ENCODE results near the gene ZNF423.

ZNF423 gene

GRCh38 chr16:49502136-49502881 is 353.6 kb downstream of the ZNF423 start:
- H3K27ac ChIP-seq (ENCODE audit: low read depth in 2 of 2, low read length in 2 of 2), result no peak overlapping the region
- H3K36me3 ChIP-seq (ENCODE audit: control insufficient read depth in 2 of 2, insufficient read depth in 2 of 2, low read length in 2 of 2), result no peaks in the 10 kb centered on the region
- H3K9ac ChIP-seq (ENCODE audit: low read depth in 1 of 2, low read length in 2 of 2), result no peak overlapping the region
- no peak overlapping the region for H3K4me3 ChIP-seq (ENCODE audit: low read length in 2 of 2)
- H3K27me3 ChIP-seq (ENCODE audit: control insufficient read depth in 2 of 2, insufficient read depth in 2 of 2, low read length in 2 of 2), result no peaks in the 10 kb centered on the region
- H3K9me3 ChIP-seq (ENCODE audit: control insufficient read depth in 2 of 2, low read length in 2 of 2), result no peaks in the 10 kb centered on the region
- no peaks in the 10 kb centered on the region for H3K4me1 ChIP-seq (ENCODE audit: control insufficient read depth in 2 of 2, insufficient read depth in 2 of 2, low read length in 2 of 2)

GRCh38 chr16:49499869-49500610 is 355.9 kb downstream of the ZNF423 start:
- no peak overlapping the region for H3K4me3 ChIP-seq (ENCODE audit: low read length in 2 of 2)
- no peaks in the 10 kb centered on the region for H3K36me3 ChIP-seq (ENCODE audit: control insufficient read depth in 2 of 2, insufficient read depth in 2 of 2, low read length in 2 of 2)
- H3K27ac ChIP-seq (ENCODE audit: low read depth in 2 of 2, low read length in 2 of 2), result no peak overlapping the region
- H3K9ac ChIP-seq (ENCODE audit: low read depth in 1 of 2, low read length in 2 of 2), result no peak overlapping the region
- H3K4me1 ChIP-seq (ENCODE audit: control insufficient read depth in 2 of 2, insufficient read depth in 2 of 2, low read length in 2 of 2), result no peaks in the 10 kb centered on the region
- H3K9me3 ChIP-seq (ENCODE audit: control insufficient read depth in 2 of 2, low read length in 2 of 2), result no peaks in the 10 kb centered on the region
- no peaks in the 10 kb centered on the region for H3K27me3 ChIP-seq (ENCODE audit: control insufficient read depth in 2 of 2, insufficient read depth in 2 of 2, low read length in 2 of 2)

DNA sequence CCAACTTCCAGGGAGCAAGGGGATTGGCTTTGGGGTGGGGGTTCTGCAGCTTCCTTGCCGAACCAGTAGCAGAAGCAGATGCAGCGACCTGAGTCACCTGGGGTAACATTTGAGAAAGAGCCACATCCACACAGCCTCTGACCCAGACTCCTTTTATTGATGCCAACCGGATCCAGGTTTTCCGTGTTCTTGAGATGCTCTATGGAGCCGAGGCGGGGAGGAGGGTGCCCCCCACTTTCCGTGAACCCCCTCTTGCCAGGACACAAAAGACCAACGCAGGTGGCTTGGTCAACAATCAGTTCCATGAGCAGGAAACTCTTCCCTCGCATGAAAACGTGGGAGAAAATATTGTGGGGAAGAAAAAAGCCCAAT is 356.5 kb downstream of the ZNF423 start:
- Histone ChIP-seq H3K9ac (ENCODE audit: low read depth in 1 of 2, low read length in 2 of 2) (no peak overlapping the region), H3K36me3 (ENCODE audit: control insufficient read depth in 2 of 2, insufficient read depth in 2 of 2, low read length in 2 of 2) (no peaks in the 10 kb centered on the region), H3K4me1 (ENCODE audit: control insufficient read depth in 2 of 2, insufficient read depth in 2 of 2, low read length in 2 of 2) (no peaks in the 10 kb centered on the region), H3K4me3 (ENCODE audit: low read length in 2 of 2) (no peak overlapping the region), H3K27ac (ENCODE audit: low read depth in 2 of 2, low read length in 2 of 2) (no peak overlapping the region), H3K9me3 (ENCODE audit: control insufficient read depth in 2 of 2, low read length in 2 of 2) (no peaks in the 10 kb centered on the region), H3K27me3 (ENCODE audit: control insufficient read depth in 2 of 2, insufficient read depth in 2 of 2, low read length in 2 of 2) (no peaks in the 10 kb centered on the region)

GRCh38 chr16:49498666-49499413 is 357.1 kb downstream of the ZNF423 start:
- no peak overlapping the region for H3K9ac ChIP-seq (ENCODE audit: low read depth in 1 of 2, low read length in 2 of 2)
- no peaks in the 10 kb centered on the region for H3K9me3 ChIP-seq (ENCODE audit: control insufficient read depth in 2 of 2, low read length in 2 of 2)

GRCh38 chr16:49498264-49498663 is 357.6 kb downstream of the ZNF423 start:
- Histone ChIP-seq H3K27ac (ENCODE audit: low read depth in 2 of 2, low read length in 2 of 2) (no peak overlapping the region), H3K9ac (ENCODE audit: low read depth in 1 of 2, low read length in 2 of 2) (no peak overlapping the region), H3K9me3 (ENCODE audit: control insufficient read depth in 2 of 2, low read length in 2 of 2) (no peaks in the 10 kb centered on the region), H3K36me3 (ENCODE audit: control insufficient read depth in 2 of 2, insufficient read depth in 2 of 2, low read length in 2 of 2) (no peaks in the 10 kb centered on the region), H3K27me3 (ENCODE audit: control insufficient read depth in 2 of 2, insufficient read depth in 2 of 2, low read length in 2 of 2) (no peaks in the 10 kb centered on the region), H3K4me3 (ENCODE audit: low read length in 2 of 2) (no peak overlapping the region), H3K4me1 (ENCODE audit: control insufficient read depth in 2 of 2, insufficient read depth in 2 of 2, low read length in 2 of 2) (no peaks in the 10 kb centered on the region)

More at GRCh38 chr16:49498666-49499413, 357.1 kb downstream of the ZNF423 start:
- Histone ChIP-seq H3K27me3 (ENCODE audit: control insufficient read depth in 2 of 2, insufficient read depth in 2 of 2, low read length in 2 of 2) (no peaks in the 10 kb centered on the region), H3K27ac (ENCODE audit: low read depth in 2 of 2, low read length in 2 of 2) (no peak overlapping the region), H3K4me3 (ENCODE audit: low read length in 2 of 2) (no peak overlapping the region), H3K36me3 (ENCODE audit: control insufficient read depth in 2 of 2, insufficient read depth in 2 of 2, low read length in 2 of 2) (no peaks in the 10 kb centered on the region), H3K4me1 (ENCODE audit: control insufficient read depth in 2 of 2, insufficient read depth in 2 of 2, low read length in 2 of 2) (no peaks in the 10 kb centered on the region)

DNA sequence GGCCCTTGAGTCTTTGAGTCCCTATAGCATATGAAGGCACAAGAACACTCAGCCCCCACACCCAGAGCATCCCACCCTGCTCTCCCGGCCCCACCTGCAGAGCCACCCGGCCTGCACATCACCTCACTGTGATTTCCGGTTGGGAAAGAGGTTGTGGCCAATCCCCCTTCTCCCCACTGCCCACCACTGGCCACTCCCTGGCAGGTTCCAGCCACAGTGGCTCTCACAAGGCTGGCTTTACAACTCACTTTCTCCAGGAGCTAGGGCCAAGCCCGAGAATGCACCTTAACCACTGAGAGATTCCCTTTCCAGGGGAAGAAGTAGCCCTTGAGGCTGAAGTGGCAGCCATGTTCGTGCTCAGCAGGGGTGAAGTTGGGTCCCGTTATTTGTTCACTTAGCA is 358.4 kb downstream of the ZNF423 start:
- Histone ChIP-seq H3K27me3 (ENCODE audit: control insufficient read depth in 2 of 2, insufficient read depth in 2 of 2, low read length in 2 of 2) (no peaks in the 10 kb centered on the region), H3K4me1 (ENCODE audit: control insufficient read depth in 2 of 2, insufficient read depth in 2 of 2, low read length in 2 of 2) (no peaks in the 10 kb centered on the region), H3K4me3 (ENCODE audit: low read length in 2 of 2) (no peak overlapping the region), H3K36me3 (ENCODE audit: control insufficient read depth in 2 of 2, insufficient read depth in 2 of 2, low read length in 2 of 2) (no peaks in the 10 kb centered on the region), H3K9ac (ENCODE audit: low read depth in 1 of 2, low read length in 2 of 2) (no peak overlapping the region), H3K9me3 (ENCODE audit: control insufficient read depth in 2 of 2, low read length in 2 of 2) (no peaks in the 10 kb centered on the region), H3K27ac (ENCODE audit: low read depth in 2 of 2, low read length in 2 of 2) (no peak overlapping the region)

DNA sequence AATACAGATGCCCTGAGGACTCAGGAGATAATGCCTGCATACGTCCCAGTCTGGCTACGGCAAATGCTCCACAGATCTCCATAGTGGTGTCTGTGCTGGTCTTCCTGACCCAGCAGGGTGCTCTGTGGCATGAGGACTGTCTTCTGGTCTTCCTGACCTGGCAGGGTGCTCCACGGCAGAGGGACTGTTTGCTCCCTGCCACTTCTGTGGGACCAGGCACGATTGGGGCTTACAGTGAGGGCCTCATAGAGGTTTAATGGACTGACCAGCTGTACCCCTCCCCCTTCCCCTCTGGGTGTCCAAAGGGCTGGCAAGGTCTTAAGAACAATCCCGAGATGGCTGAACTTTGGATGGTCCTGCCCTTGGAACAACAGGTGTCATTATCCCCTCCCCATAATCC is 359.3 kb downstream of the ZNF423 start:
- no peak overlapping the region for H3K4me3 ChIP-seq (ENCODE audit: low read length in 2 of 2)
- no peaks in the 10 kb centered on the region for H3K27me3 ChIP-seq (ENCODE audit: control insufficient read depth in 2 of 2, insufficient read depth in 2 of 2, low read length in 2 of 2)
- no peaks in the 10 kb centered on the region for H3K36me3 ChIP-seq (ENCODE audit: control insufficient read depth in 2 of 2, insufficient read depth in 2 of 2, low read length in 2 of 2)
- H3K9me3 ChIP-seq (ENCODE audit: control insufficient read depth in 2 of 2, low read length in 2 of 2), result no peaks in the 10 kb centered on the region
- H3K9ac ChIP-seq (ENCODE audit: low read depth in 1 of 2, low read length in 2 of 2), result no peak overlapping the region
- no peaks in the 10 kb centered on the region for H3K4me1 ChIP-seq (ENCODE audit: control insufficient read depth in 2 of 2, insufficient read depth in 2 of 2, low read length in 2 of 2)
- H3K27ac ChIP-seq (ENCODE audit: low read depth in 2 of 2, low read length in 2 of 2), result no peak overlapping the region

DNA sequence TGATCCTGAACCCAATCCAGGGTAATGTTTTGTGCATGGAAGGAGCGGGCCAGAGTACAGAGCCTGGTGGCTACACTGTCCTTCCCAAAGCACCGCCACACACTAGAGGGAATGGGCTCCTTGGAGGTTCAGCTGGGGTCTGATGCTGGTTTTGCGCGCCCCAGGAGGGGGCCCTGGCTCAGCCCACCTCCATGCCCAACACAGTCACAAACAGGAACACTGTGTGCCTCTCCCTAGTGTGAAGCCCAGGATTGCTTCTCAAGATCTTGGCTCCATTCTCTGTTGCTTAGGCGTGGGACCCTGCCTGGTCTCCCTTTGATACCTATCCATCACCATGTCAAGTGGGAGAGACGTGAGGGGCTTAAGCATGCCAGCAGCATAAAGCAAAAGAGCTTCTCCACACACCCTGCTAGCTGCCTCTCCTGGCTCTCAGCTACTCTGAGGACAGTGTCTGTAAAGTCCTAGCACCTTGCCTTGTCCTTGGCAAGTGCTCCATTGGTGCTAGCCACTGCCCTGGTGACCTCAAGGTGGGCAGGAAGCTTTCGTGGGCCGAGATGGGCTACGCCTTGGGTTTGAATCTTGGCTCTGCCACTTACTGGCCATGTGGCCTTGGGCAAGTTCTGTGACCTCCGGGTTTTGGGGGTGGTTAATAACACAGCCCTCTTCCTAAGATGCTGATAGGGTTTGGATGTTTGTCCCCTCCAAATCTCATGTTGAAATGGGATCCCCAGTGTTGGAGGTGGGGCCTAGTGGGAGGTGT is 360.1 kb downstream of the ZNF423 start:
- no peaks in the 10 kb centered on the region for H3K9me3 ChIP-seq (ENCODE audit: control insufficient read depth in 2 of 2, low read length in 2 of 2)
- H3K27me3 ChIP-seq (ENCODE audit: control insufficient read depth in 2 of 2, insufficient read depth in 2 of 2, low read length in 2 of 2), result no peaks in the 10 kb centered on the region
- H3K36me3 ChIP-seq (ENCODE audit: control insufficient read depth in 2 of 2, insufficient read depth in 2 of 2, low read length in 2 of 2), result no peaks in the 10 kb centered on the region
- H3K27ac ChIP-seq (ENCODE audit: low read depth in 2 of 2, low read length in 2 of 2), result no peak overlapping the region
- H3K4me1 ChIP-seq (ENCODE audit: control insufficient read depth in 2 of 2, insufficient read depth in 2 of 2, low read length in 2 of 2), result no peaks in the 10 kb centered on the region
- no peak overlapping the region for H3K9ac ChIP-seq (ENCODE audit: low read depth in 1 of 2, low read length in 2 of 2)
- no peak overlapping the region for H3K4me3 ChIP-seq (ENCODE audit: low read length in 2 of 2)

DNA sequence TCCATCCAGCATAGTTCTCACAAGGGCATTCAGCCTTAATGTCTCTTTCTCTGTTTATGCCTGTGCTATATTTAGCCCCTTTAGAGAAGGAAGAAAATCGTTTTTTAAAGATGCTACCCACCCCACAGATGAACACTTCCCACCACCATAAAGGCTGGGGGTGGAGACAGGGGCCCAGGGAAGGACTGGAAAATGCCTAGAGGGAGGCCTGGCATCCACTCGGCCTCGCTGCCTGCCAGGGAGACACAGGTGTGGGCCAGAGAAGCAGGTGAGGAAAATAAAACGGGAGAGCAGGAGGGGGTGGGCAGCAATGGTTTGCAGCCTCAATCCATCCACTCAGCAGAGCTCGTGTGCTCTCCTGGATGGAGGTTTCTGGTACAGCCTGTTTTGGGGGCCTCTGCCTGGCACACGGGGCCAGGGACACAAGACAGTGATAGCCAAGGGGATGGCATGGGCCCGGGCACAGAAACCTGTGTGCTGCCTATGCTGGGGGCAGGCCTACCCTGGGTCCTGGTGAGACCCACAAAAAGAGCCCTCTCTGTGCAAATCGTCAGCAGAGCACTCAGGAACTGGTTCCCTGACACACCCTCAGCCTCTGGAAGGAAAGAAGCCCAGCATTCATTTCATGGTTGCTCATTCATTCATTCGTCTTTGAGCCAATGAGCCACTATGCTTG is 360.9 kb downstream of the ZNF423 start:
- Histone ChIP-seq H3K36me3 (ENCODE audit: control insufficient read depth in 2 of 2, insufficient read depth in 2 of 2, low read length in 2 of 2) (no peaks in the 10 kb centered on the region), H3K4me3 (ENCODE audit: low read length in 2 of 2) (no peak overlapping the region), H3K4me1 (ENCODE audit: control insufficient read depth in 2 of 2, insufficient read depth in 2 of 2, low read length in 2 of 2) (no peaks in the 10 kb centered on the region), H3K9me3 (ENCODE audit: control insufficient read depth in 2 of 2, low read length in 2 of 2) (no peaks in the 10 kb centered on the region), H3K27me3 (ENCODE audit: control insufficient read depth in 2 of 2, insufficient read depth in 2 of 2, low read length in 2 of 2) (no peaks in the 10 kb centered on the region), H3K9ac (ENCODE audit: low read depth in 1 of 2, low read length in 2 of 2) (no peak overlapping the region), H3K27ac (ENCODE audit: low read depth in 2 of 2, low read length in 2 of 2) (no peak overlapping the region)
